A549 (cell line): ENCODE data around the gene YWHAE. TPM values are rescaled to one million over a fixed set of nuclear protein-coding genes. Genes with fewer than 3 reads are reported as not detected.

Source experiments
- ATAC-seq, 2 experiments: fragments of 200-7000 bp in 1 of 2; fragments of >200 bp in 1 of 2; cut with Nextera tagmentation in 1 of 2; cut with Tn5 transposase in 1 of 2; 3 replicates each; pipeline versions ENCODE4 v1.8.0 to v1.9.1; 2018 to 2020; ENCODE audit warnings: mild to moderate bottlenecking in 1 of 2, moderate library complexity in 1 of 2
- CTCF ChIA-PET: fragments of 300-600 bp; sonication (Branson Sonifier 250); formaldehyde crosslinking; extraction: SDS; loops from one replicate; lab custom pipeline; 2021; ENCODE audit warnings: antibody characterized with exemption, inconsistent platforms; lab: Yijun Ruan, JAX
- POLR2A ChIA-PET: fragments of 350-600 bp; formaldehyde crosslinking; extraction: SDS; loops from one replicate; lab custom pipeline; 2021; ENCODE audit warnings: antibody characterized with exemption, inconsistent platforms; lab: Yijun Ruan, JAX
- DNase-seq, 2 experiments: peaks; one replicate each; pipeline versions ENCODE4 v3.0.0 to v3.0.0-alpha.2; 2011 to 2016; ENCODE audit warnings: low read depth in 1 of 2, low spot score in 1 of 2
- FAIRE-seq: peaks from 2 replicates; lab custom pipeline; 2011; peaks lifted over from hg19 to GRCh38; lab: Jason Lieb, UNC
- H3K27ac ChIP-seq, 2 experiments: fragments of >200 bp; sonication (Bioruptor Twin); formaldehyde crosslinking; 3 replicates each; pipeline ENCODE4 v1.5.1; 2016 to 2017
- H3K4me1 ChIP-seq: fragments of >200 bp; sonication (Bioruptor Twin); formaldehyde crosslinking; 3 replicates; pipeline ENCODE4 v1.6.1; 2016
- H3K4me2 ChIP-seq: fragments of >200 bp; sonication (Bioruptor Twin); formaldehyde crosslinking; 3 replicates; pipeline ENCODE4 v1.6.1; 2016
- H3K4me3 ChIP-seq: fragments of >200 bp; sonication (Bioruptor Twin); formaldehyde crosslinking; 3 replicates; pipeline ENCODE4 v1.5.1; 2016
- H3K9me3 ChIP-seq: fragments of >200 bp; sonication (Bioruptor Twin); formaldehyde crosslinking; 3 replicates; pipeline ENCODE4 v1.6.1; 2016
- BHLHE40 ChIP-seq: IDR thresholded peaks from 2 replicates; pipeline ENCODE4 v1.6.1; 2012; ENCODE audit warnings: low read depth, low read length, inconsistent platforms
- CBX8 ChIP-seq: fragments of 200-600 bp; sonication (generic); IDR thresholded peaks from 2 replicates; pipeline ENCODE4 v1.6.1; 2016
- CHD2 ChIP-seq: fragments of 150-350 bp; IDR thresholded peaks from 2 replicates; pipeline ENCODE4 v1.6.1; 2014; ENCODE audit warnings: low read length; ENCODE audit not compliant: partially characterized antibody
- CTCF ChIP-seq: fragments of >200 bp; sonication (Bioruptor Twin); formaldehyde crosslinking; IDR thresholded peaks from 3 replicates; pipeline ENCODE4 v1.5.1; 2016
- ESRRA ChIP-seq: fragments of 150-350 bp; IDR thresholded peaks from 2 replicates; pipeline ENCODE4 v1.6.1; 2014; ENCODE audit warnings: mild to moderate bottlenecking, low read length, borderline replicate concordance
- FOSL2 ChIP-seq, 2 experiments: fragments of 450-650 bp in 1 of 2; fragments of >200 bp in 1 of 2; sonication (Bioruptor Twin) in 1 of 2; formaldehyde crosslinking; IDR thresholded peaks; 2 replicates each; pipeline versions ENCODE4 v1.5.0 to v1.6.1; 2016 to 2020; ENCODE audit warnings: mild to moderate bottlenecking in 1 of 2, moderate library complexity in 1 of 2
- HES2 ChIP-seq: fragments of >200 bp; sonication (Bioruptor Twin); formaldehyde crosslinking; IDR thresholded peaks from 2 replicates; pipeline ENCODE4 v1.6.1; 2016
- HMGXB4 ChIP-seq: fragments of 250-450 bp; sonication (Bioruptor Pico); IDR thresholded peaks from 2 replicates; pipeline ENCODE4 v1.5.0; 2021; ENCODE audit warnings: mild to moderate bottlenecking, moderate library complexity, borderline replicate concordance
- JUN ChIP-seq, 2 experiments: fragments of >200 bp; sonication (Bioruptor Twin); formaldehyde crosslinking; IDR thresholded peaks; 2 replicates in 1 of 2; 3 replicates in 1 of 2; pipeline ENCODE4 v1.6.1; 2016 to 2017
- MAX ChIP-seq: IDR thresholded peaks from 2 replicates; pipeline ENCODE4 v1.6.1; 2012
- MAZ ChIP-seq: fragments of 150-350 bp; IDR thresholded peaks from 2 replicates; pipeline ENCODE4 v1.6.1; 2014; ENCODE audit warnings: antibody characterized with exemption, low read depth, low read length, borderline replicate concordance
- PHF8 ChIP-seq: fragments of 200-600 bp; sonication (generic); IDR thresholded peaks from 2 replicates; pipeline ENCODE4 v1.6.1; 2016; ENCODE audit warnings: low read depth, mild to moderate bottlenecking, antibody characterized with exemption, moderate library complexity, borderline replicate concordance
- POLR2A ChIP-seq: IDR thresholded peaks from 2 replicates; pipeline ENCODE4 v1.6.1; 2012; ENCODE audit warnings: mild to moderate bottlenecking, low read length
- REST ChIP-seq: fragments of 200-600 bp; sonication (generic); IDR thresholded peaks from 2 replicates; pipeline ENCODE4 v1.6.1; 2016; ENCODE audit warnings: antibody characterized with exemption, mild to moderate bottlenecking, moderate library complexity
- RFX5 ChIP-seq: fragments of 450-650 bp; IDR thresholded peaks from 2 replicates; pipeline ENCODE4 v1.7.1; 2014; ENCODE audit warnings: antibody characterized with exemption, mild to moderate bottlenecking, moderate library complexity
- TFCP2L1 ChIP-seq: fragments of 250-450 bp; sonication (Bioruptor Pico); IDR thresholded peaks from 2 replicates; pipeline ENCODE4 v1.5.0; 2021; ENCODE audit warnings: mild to moderate bottlenecking
- ZC3H11A ChIP-seq: fragments of 450-650 bp; IDR thresholded peaks from 2 replicates; pipeline ENCODE4 v1.6.1; 2014; ENCODE audit warnings: antibody characterized with exemption, mild to moderate bottlenecking
- WGBS: methylation state at CpG from one replicate; pipeline ENCODE4 v1.1.6; 2017; ENCODE audit errors: missing lambda C conversion rate; 5-methylcytosine and 5-hydroxymethylcytosine counted together
- polyA plus RNA-seq, 4 experiments: library from polyadenylated mRNA; depleted of rRNA in 3 of 4; stranded (reverse); fragments of >200 nt; fragmentation: RNase III in 1 of 4; extraction: RNeasy Plus Mini Kit Qiagen cat#74134 plus additional on column Dnase treatment in 1 of 4; gene quantifications; 2 replicates in 3 of 4; 3 replicates in 1 of 4; pipeline ENCODE4 v1.2.3, GENCODE V29; 2011 to 2017

Gene YWHAE
- polyA plus RNA-seq, 2 of the 4 experiments (the other 2 are of a cell fraction) = 1,284 to 1,548 TPM

GRCh38 chr17:1423456-1424135 is 23.6 kb upstream of the YWHAE start:
- ATAC-seq (peak; percentile 35 to 37; a peak in 4 of 6 replicates), FAIRE-seq (no peak), DNase-seq (no peak)
- Histone ChIP-seq H3K4me1 (peaks cover 22% of the 10 kb centered on the region), H3K9me3 (no peaks in the 10 kb centered on the region), H3K4me3 (no peak overlapping the region), H3K27ac (no peak overlapping the region; a peak in 1 of 6 replicates)
- 71% methylated on average over 10 of the region's 10 CpGs for WGBS
- ChIA-PET POLR2A (interaction anchor here (0.7 to 1.3 kb wide), 2 partner anchors 23 to 32 kb away, joined by 3 read pairs; partner anchors contain the start of gene YWHAE), CTCF (interaction anchor here (0.6 to 4.6 kb wide), 10 partner anchors 9 to 164 kb away, joined by 3 to 24 read pairs (median 4); no protein-coding TSS in a partner anchor)
- TF ChIP-seq ESRRA (no peak), JUN (IDR thresholded peaks at IDR 0.05) (0 out of 5 replicates have a peak, but pooled peaks of 1 of the 2 experiments have one; percentile 26), PHF8 (no peak), MAZ (no peak), RFX5 (no peak), CBX8 (no peak)
- TF ChIP-seq, all 56 proteins: peak for 1
- H3K4me2 ChIP-seq = peak overlapping the region; percentile 2; the same call in 1 of the 3 replicates

- DNase-seq = peak; percentile 57 to 71
- H3K4me3 ChIP-seq = no peak overlapping the region
- FAIRE-seq = peak; percentile 86
- POLR2A ChIA-PET = no interaction called here
- peak; percentile 82 to 85 for ATAC-seq
- CTCF ChIA-PET = interaction anchor here (0.8 to 4.6 kb wide), 4 partner anchors 57 to 164 kb away, joined by 3 to 24 read pairs (median 3); no protein-coding TSS in a partner anchor
- TF ChIP-seq MAX = 0 out of 2 replicates have a peak, but pooled peaks have one; percentile 28
- TF ChIP-seq REST = no peak
- peak; percentile 49; the same call in 1 of the 2 replicates for TF ChIP-seq FOSL2 (IDR thresholded peaks at IDR 0.05)
- TF ChIP-seq FOSL2 (CRISPR knock-in tag; IDR thresholded peaks at IDR 0.05) = peak; percentile 81
- TF ChIP-seq HES2 = no peak
- H3K4me1 ChIP-seq = peaks cover 22% of the 10 kb centered on the region
- no peak overlapping the region; a peak in 2 of 6 replicates for H3K27ac ChIP-seq
- 36% methylated on average over 7 of the region's 7 CpGs for WGBS
- no peaks in the 10 kb centered on the region for H3K9me3 ChIP-seq
- peak overlapping the region; percentile 9; the same call in 1 of the 3 replicates for H3K4me2 ChIP-seq
Measured at GRCh38 chr17:1422885-1423284, 22.9 kb upstream of the YWHAE start.

- peaks cover 22% of the 10 kb centered on the region for H3K4me1 ChIP-seq
- ChIA-PET POLR2A (interaction anchor here (0.6 kb wide), 1 partner anchor 95 kb away, joined by 6 read pairs; the partner anchor contains the start of gene INPP5K), CTCF (interaction anchor here (1.0 kb wide), 1 partner anchor 192 kb away, joined by 3 read pairs; no protein-coding TSS in a partner anchor)
- H3K9me3 ChIP-seq = no peaks in the 10 kb centered on the region
- H3K4me3 ChIP-seq = no peak overlapping the region
- no peak overlapping the region for H3K4me2 ChIP-seq
- no peak overlapping the region for H3K27ac ChIP-seq
- no peak for TF ChIP-seq POLR2A
- no peak for TF ChIP-seq FOSL2 (IDR thresholded peaks at IDR 0.05)
- no peak for TF ChIP-seq FOSL2 (CRISPR knock-in tag; IDR thresholded peaks at IDR 0.05)
- no peak for TF ChIP-seq BHLHE40
- TF ChIP-seq CHD2 = no peak
- no peak for TF ChIP-seq TFCP2L1
- TF ChIP-seq ZC3H11A = no peak
- TF ChIP-seq CTCF = no peak
- TF ChIP-seq HMGXB4 (CRISPR knock-in tag) = no peak
- 94% methylated on average over 11 of the region's 11 CpGs for WGBS
- FAIRE-seq = no peak
- no peak for DNase-seq
- no peak for ATAC-seq
Measured at GRCh38 chr17:1421470-1421869, 21.4 kb upstream of the YWHAE start.
